Hepatocyte (in vitro differentiated cells): ENCODE measurements around the gene HIVEP2. TPM values are rescaled to one million over a fixed set of nuclear protein-coding genes. Genes with fewer than 3 reads are reported as not detected.

Experiments
- DNase-seq: peaks from one replicate; pipeline ENCODE4 v3.0.0-alpha.2; 2016; ENCODE audit warnings: low spot score
- H2AFZ ChIP-seq: fragments of 200-600 bp; sonication (generic); 2 replicates; pipeline ENCODE4 v1.6.0; 2016; ENCODE audit warnings: antibody characterized with exemption, mild to moderate bottlenecking
- H3K27ac ChIP-seq: fragments of 200-600 bp; sonication (generic); 2 replicates; pipeline ENCODE4 v1.5.1; 2016; ENCODE audit warnings: mild to moderate bottlenecking
- H3K27me3 ChIP-seq: fragments of 200-600 bp; sonication (generic); 2 replicates; pipeline ENCODE4 v1.6.1; 2016
- H3K36me3 ChIP-seq: fragments of 200-600 bp; sonication (generic); replicated peaks from 2 replicates; pipeline ENCODE4 v1.5.1; 2016; ENCODE audit warnings: low read depth; ENCODE audit not compliant: insufficient read depth
- H3K4me1 ChIP-seq: fragments of 200-600 bp; sonication (generic); 2 replicates; pipeline ENCODE4 v1.5.1; 2016; ENCODE audit warnings: mild to moderate bottlenecking, moderate library complexity; ENCODE audit not compliant: insufficient read depth
- H3K4me2 ChIP-seq: fragments of 200-600 bp; sonication (generic); 2 replicates; pipeline ENCODE4 v1.6.0; 2016
- H3K4me3 ChIP-seq: fragments of 200-600 bp; sonication (generic); 2 replicates; pipeline ENCODE4 v1.5.1; 2016; ENCODE audit warnings: mild to moderate bottlenecking
- H3K79me2 ChIP-seq: fragments of 200-600 bp; sonication (generic); 2 replicates; pipeline ENCODE4 v1.6.0; 2017; ENCODE audit warnings: mild to moderate bottlenecking
- H3K9me2 ChIP-seq: fragments of 200-600 bp; sonication (generic); replicated peaks from 2 replicates; pipeline ENCODE4 v1.6.0; 2017; ENCODE audit warnings: mild to moderate bottlenecking; ENCODE audit not compliant: insufficient read depth
- H3K9me3 ChIP-seq: fragments of 200-600 bp; sonication (generic); 2 replicates; pipeline ENCODE4 v1.5.1; 2016; ENCODE audit warnings: low read depth, mild to moderate bottlenecking
- H4K20me1 ChIP-seq: fragments of 200-600 bp; sonication (generic); 2 replicates; pipeline ENCODE4 v1.6.0; 2016; ENCODE audit warnings: mild to moderate bottlenecking; ENCODE audit not compliant: insufficient read depth, poor library complexity, severe bottlenecking
- CTCF ChIP-seq: fragments of 200-600 bp; sonication (generic); IDR thresholded peaks from 2 replicates; pipeline ENCODE4 v1.5.1; 2016; ENCODE audit warnings: antibody characterized with exemption, mild to moderate bottlenecking; ENCODE audit not compliant: poor library complexity
- EZH2 ChIP-seq: fragments of 200-600 bp; sonication (generic); IDR thresholded peaks from 2 replicates; pipeline ENCODE4 v1.6.1; 2016; ENCODE audit warnings: antibody characterized with exemption, mild to moderate bottlenecking, borderline replicate concordance
- EZH2phosphoT487 ChIP-seq: fragments of 200-600 bp; sonication (generic); IDR thresholded peaks from one replicate; pipeline ENCODE4 v1.6.1; 2018; ENCODE audit warnings: antibody characterized with exemption, mild to moderate bottlenecking, low read depth, moderate library complexity; ENCODE audit not compliant: unreplicated experiment, severe bottlenecking
- WGBS: methylation state at CpG from one replicate; pipeline ENCODE4 v1.1.6; 2016; ENCODE audit warnings: low lambda C conversion rate; ENCODE audit errors: missing lambda C conversion rate; 5-methylcytosine and 5-hydroxymethylcytosine counted together
- polyA plus RNA-seq: library from polyadenylated mRNA; unstranded; fragments of >200 nt; fragmentation: Nextera tagmentation; extraction: Ambion mirVana; gene quantifications from 2 replicates; pipeline ENCODE4 v1.2.1, GENCODE V29; 2016
- total RNA-seq: library from RNA; depleted of rRNA; stranded (reverse); fragments of >200 nt; gene quantifications from 2 replicates; pipeline ENCODE4 v1.2.3, GENCODE V29; 2014

Gene HIVEP2
- total and polyA plus RNA-seq, 2 experiments from 2014 or later = 3.3 to 9.4 TPM

DNA sequence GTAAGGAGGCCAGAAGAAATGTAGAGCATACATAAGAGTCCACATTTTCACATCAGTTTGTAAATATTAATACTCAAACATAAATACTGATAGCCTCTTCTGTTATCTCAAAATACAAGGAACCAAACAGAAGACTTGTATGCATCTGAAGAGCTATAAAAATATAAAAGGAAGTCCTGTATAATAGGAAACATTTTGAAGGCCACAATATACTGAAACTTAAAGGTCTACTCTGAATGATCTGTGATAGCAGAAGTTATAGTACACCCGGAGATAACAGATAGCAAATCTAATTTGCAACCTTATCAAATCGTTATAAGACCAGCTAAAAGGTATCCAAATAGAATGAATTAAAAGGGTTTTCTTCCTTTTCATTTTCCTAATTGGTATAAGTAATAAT lies 111.2 kb downstream of the HIVEP2 start:
- Histone ChIP-seq H3K27me3 (no peaks in the 10 kb centered on the region), H3K27ac (no peak overlapping the region), H3K4me1 (peaks cover 6% of the 10 kb centered on the region), H2AFZ (no peak overlapping the region), H3K9me3 (no peaks in the 10 kb centered on the region), H3K79me2 (peaks cover 9% of the 10 kb centered on the region), H3K36me3 (no peaks in the 10 kb centered on the region), H4K20me1 (no peaks in the 10 kb centered on the region), H3K4me2 (no peak overlapping the region), H3K9me2 (no peaks in the 10 kb centered on the region), H3K4me3 (no peak overlapping the region)
- WGBS = 64% methylated on average over 2 of the region's 2 CpGs
- no peak for DNase-seq
- TF ChIP-seq EZH2phosphoT487 (no peak), EZH2 (no peak), CTCF (no peak)

- H3K4me2 ChIP-seq = no peak overlapping the region
- 55% methylated on average over 1 of the region's 1 CpG for WGBS
Observed at GRCh38 chr6:142833054-142833453, 111.9 kb downstream of the HIVEP2 start.

DNA sequence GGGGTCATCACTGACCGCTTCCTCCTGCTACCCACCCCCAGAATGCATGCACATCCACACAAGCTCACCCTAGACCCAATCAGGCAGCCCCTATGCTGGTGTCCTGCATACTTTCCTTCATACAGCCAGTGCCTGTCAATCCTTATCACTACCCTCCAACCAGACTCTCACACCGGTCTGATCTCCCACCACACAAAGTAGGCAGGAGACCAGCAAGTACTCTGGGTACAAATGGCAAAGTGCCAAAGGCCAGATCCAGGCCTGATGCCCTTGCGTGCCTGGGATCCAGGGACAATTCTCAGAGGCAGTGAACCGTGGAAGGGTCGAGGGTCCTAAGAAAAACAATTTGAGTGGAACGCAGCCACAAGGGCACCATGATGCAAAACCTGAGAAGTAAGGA lies 114.2 kb downstream of the HIVEP2 start:
- no peaks in the 10 kb centered on the region for H3K9me3 ChIP-seq
- H3K9me2 ChIP-seq = no peaks in the 10 kb centered on the region
- no peak overlapping the region for H3K27ac ChIP-seq
- peaks cover 12% of the 10 kb centered on the region for H3K4me1 ChIP-seq
- H3K36me3 ChIP-seq = no peaks in the 10 kb centered on the region
- no peaks in the 10 kb centered on the region for H3K27me3 ChIP-seq
- no peak for DNase-seq
- H3K4me2 ChIP-seq = no peak overlapping the region
- 96% methylated on average over 6 of the region's 6 CpGs for WGBS
- TF ChIP-seq EZH2phosphoT487 = no peak
- no peak for TF ChIP-seq CTCF
- TF ChIP-seq EZH2 = no peak
- no peaks in the 10 kb centered on the region for H4K20me1 ChIP-seq
- H3K79me2 ChIP-seq = no peaks in the 10 kb centered on the region
- H2AFZ ChIP-seq = no peak overlapping the region
- no peak overlapping the region for H3K4me3 ChIP-seq

More at GRCh38 chr6:142833054-142833453, 111.9 kb downstream of the HIVEP2 start:
- no peak overlapping the region for H2AFZ ChIP-seq
- no peaks in the 10 kb centered on the region for H3K36me3 ChIP-seq
- no peaks in the 10 kb centered on the region for H3K9me2 ChIP-seq
- TF ChIP-seq EZH2phosphoT487 (no peak), EZH2 (no peak), CTCF (no peak)
- H3K9me3 ChIP-seq = no peaks in the 10 kb centered on the region
- no peak overlapping the region for H3K4me3 ChIP-seq
- no peak overlapping the region for H3K27ac ChIP-seq
- H3K27me3 ChIP-seq = no peaks in the 10 kb centered on the region
- no peaks in the 10 kb centered on the region for H4K20me1 ChIP-seq
- H3K4me1 ChIP-seq = no peaks in the 10 kb centered on the region
- peaks cover 8% of the 10 kb centered on the region for H3K79me2 ChIP-seq
- no peak for DNase-seq

DNA sequence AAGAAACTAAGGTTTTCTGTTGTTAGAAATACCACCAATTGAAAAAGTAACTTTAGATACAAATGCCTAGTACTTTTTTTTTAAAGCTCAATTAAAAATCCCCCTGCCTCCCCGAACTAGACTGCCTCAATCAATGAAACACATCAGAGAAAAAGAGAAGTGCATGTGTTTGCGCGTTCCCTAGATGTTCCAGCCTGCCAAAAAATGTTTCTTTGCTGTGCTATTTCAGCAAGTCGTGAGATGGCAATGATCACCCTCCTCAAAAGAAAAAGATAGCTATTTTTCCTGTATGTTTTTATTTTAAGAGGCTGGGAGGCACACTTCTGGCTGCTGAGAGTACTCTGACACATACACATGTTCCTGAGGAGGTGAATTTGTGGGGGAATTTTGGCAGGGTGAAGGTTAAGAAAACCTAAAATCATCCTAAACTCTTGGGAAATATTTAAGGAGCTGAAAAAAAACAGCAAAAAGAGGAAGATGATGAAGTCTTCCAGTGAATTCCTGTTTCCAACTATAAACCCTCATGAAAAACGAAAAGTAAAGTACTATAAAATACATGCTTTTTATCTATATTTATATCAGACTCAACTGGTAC lies 114.8 kb downstream of the HIVEP2 start:
- Histone ChIP-seq H2AFZ (no peak overlapping the region), H3K36me3 (no peaks in the 10 kb centered on the region), H3K27ac (no peak overlapping the region), H3K9me3 (no peaks in the 10 kb centered on the region), H3K4me2 (no peak overlapping the region), H3K4me1 (peaks cover 12% of the 10 kb centered on the region), H3K9me2 (no peaks in the 10 kb centered on the region), H3K27me3 (no peaks in the 10 kb centered on the region), H3K4me3 (no peak overlapping the region), H3K79me2 (no peaks in the 10 kb centered on the region), H4K20me1 (no peaks in the 10 kb centered on the region)
- TF ChIP-seq EZH2 = no peak
- TF ChIP-seq CTCF = no peak
- no peak for TF ChIP-seq EZH2phosphoT487
- DNase-seq = no peak
- WGBS = 88% methylated on average over 5 of the region's 5 CpGs
